Thyroid gland (tissue), 4 donors: ENCODE results near the gene MANF. TPM values are rescaled to one million over a fixed set of nuclear protein-coding genes. Genes with fewer than 3 reads are reported as not detected.

ENCODE experiments used
- DNase-seq, 2 donors: peaks; one replicate each; pipeline ENCODE4 v3.0.0-alpha.2; 2019
- H3K27ac ChIP-seq, 3 donors: fragments of 200-600 bp; sonication (generic); 1 replicate in 2 of 3; 2 replicates in 1 of 3; pipeline ENCODE4 v1.5.1; 2016 to 2019; ENCODE audit warnings: mild to moderate bottlenecking in 1 of 3, moderate library complexity in 1 of 3
- H3K27me3 ChIP-seq: fragments of 200-600 bp; sonication (generic); one replicate; pipeline ENCODE4 v1.5.1; 2019
- H3K36me3 ChIP-seq, 2 donors: fragments of 200-600 bp; sonication (generic); one replicate each; pipeline ENCODE4 v1.5.1; 2016 to 2019
- H3K4me1 ChIP-seq, 2 donors: fragments of 200-600 bp; sonication (generic); one replicate each; pipeline ENCODE4 v1.5.1; 2017 to 2019
- H3K4me3 ChIP-seq, 3 donors: fragments of 200-600 bp; sonication (generic); replicated peaks in 1 of 3; 1 replicate in 2 of 3; 2 replicates in 1 of 3; pipeline ENCODE4 v1.5.1; 2016; ENCODE audit warnings: mild to moderate bottlenecking in 1 of 3
- H3K9me3 ChIP-seq: fragments of 200-600 bp; sonication (generic); one replicate; pipeline ENCODE4 v1.5.1; 2017
- POLR2A ChIP-seq, 2 donors: fragments of 450-650 bp; IDR thresholded peaks; one replicate each; pipeline ENCODE4 v1.6.1; 2017; ENCODE audit warnings: antibody characterized with exemption in 2 of 2, mild to moderate bottlenecking in 2 of 2, moderate library complexity in 1 of 2
- WGBS, 2 donors: methylation state at CpG; one replicate each; pipeline ENCODE4 v1.1.5; 2017; 5-methylcytosine and 5-hydroxymethylcytosine counted together
- intact Hi-C: fragments of 100-400 bp; cut with DNase I; formaldehyde crosslinking; loops from one replicate; pipeline ENCODE4 v1.15.1; 2023
- total RNA-seq, 4 donors: library from RNA; depleted of rRNA; stranded (reverse); fragments of >200 nt; gene quantifications; one replicate each; pipeline ENCODE4 v1.2.3, GENCODE V29; 2016
- TF ChIP-seq, protein P1 (sequence below), 6 experiments: fragments of 200-600 bp in 3 of 6; fragments of 450-650 bp in 3 of 6; sonication (generic) in 3 of 6; IDR thresholded peaks; one replicate each; pipeline ENCODE4 v1.5.1; 2016 to 2019; ENCODE audit warnings: antibody characterized with exemption in 6 of 6, mild to moderate bottlenecking in 2 of 6, inconsistent platforms in 1 of 6, moderate library complexity in 1 of 6

The MANF gene
- total RNA-seq, 4 donors from 2014 or later, result 79.7 to 312 (median 189) TPM

DNA sequence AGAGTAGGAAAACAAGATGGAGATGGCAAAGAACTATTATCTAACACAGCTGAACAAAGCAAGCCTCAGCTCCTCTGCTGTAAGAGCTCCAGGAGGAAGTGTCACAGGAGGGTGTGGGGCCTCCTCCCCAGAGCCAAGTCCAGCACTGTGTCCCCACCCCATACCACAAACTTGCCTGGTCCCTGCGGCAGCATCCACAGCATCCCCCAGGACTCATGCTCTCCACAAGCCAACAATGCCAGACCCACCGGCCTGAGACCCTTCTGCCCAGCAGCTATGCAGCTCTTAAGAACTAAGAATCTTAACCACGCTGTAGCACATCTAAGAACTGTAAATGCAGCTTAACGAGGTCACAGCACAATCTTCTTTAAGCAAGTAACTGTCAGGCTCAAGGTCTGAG lies 15.1 kb downstream of the MANF start:
- Histone ChIP-seq H3K4me1 (peaks cover 0 to 12% of the 10 kb centered on the region in 2 donors), H3K27ac (no peak overlapping the region), H3K9me3 (no peaks in the 10 kb centered on the region), H3K4me3 (no peak overlapping the region), H3K27me3 (no peaks in the 10 kb centered on the region), H3K36me3 (peaks cover 21 to 24% of the 10 kb centered on the region in 2 donors)
- 76 to 88% methylated on average over 4 of the region's 4 CpGs for WGBS, 2 donors
- intact Hi-C loops, result no loop called here
- TF ChIP-seq, protein P1, sequence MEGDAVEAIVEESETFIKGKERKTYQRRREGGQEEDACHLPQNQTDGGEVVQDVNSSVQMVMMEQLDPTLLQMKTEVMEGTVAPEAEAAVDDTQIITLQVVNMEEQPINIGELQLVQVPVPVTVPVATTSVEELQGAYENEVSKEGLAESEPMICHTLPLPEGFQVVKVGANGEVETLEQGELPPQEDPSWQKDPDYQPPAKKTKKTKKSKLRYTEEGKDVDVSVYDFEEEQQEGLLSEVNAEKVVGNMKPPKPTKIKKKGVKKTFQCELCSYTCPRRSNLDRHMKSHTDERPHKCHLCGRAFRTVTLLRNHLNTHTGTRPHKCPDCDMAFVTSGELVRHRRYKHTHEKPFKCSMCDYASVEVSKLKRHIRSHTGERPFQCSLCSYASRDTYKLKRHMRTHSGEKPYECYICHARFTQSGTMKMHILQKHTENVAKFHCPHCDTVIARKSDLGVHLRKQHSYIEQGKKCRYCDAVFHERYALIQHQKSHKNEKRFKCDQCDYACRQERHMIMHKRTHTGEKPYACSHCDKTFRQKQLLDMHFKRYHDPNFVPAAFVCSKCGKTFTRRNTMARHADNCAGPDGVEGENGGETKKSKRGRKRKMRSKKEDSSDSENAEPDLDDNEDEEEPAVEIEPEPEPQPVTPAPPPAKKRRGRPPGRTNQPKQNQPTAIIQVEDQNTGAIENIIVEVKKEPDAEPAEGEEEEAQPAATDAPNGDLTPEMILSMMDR (IDR thresholded peaks at IDR 0.05), result no peak
- TF ChIP-seq POLR2A (IDR thresholded peaks at IDR 0.05), result no peak
- no peak for DNase-seq

DNA sequence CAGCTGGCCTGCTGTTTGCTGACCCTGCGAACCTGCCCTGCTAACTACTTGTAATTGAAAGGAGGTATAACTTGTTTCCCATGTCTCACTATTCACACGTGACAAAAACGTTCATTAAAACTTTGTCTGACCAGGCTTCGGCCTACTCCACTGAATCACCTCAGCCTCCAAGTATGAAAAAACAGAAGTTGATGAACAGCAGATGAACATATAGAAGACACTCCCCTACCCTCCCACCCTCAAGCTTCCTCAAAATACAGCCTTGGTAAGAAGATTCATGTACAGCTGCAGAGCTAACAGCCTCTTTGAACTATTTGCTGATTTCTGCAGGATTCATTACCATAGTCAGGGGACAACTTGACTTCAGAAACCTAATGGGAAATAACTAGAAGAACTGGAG lies 16.6 kb downstream of the MANF start:
- intact Hi-C loops, result no loop called here
- DNase-seq, result no peak
- WGBS, 2 donors, result 85 to 95% methylated on average over 4 of the region's 4 CpGs
- Histone ChIP-seq H3K4me1 (peaks cover 0 to 6% of the 10 kb centered on the region in 2 donors), H3K4me3 (no peak overlapping the region), H3K27ac (no peak overlapping the region), H3K27me3 (no peaks in the 10 kb centered on the region), H3K9me3 (no peaks in the 10 kb centered on the region), H3K36me3 (peaks cover 13 to 21% of the 10 kb centered on the region in 2 donors)
- no peak for TF ChIP-seq POLR2A (IDR thresholded peaks at IDR 0.05)
- TF ChIP-seq, protein P1 (IDR thresholded peaks at IDR 0.05), result no peak

DNA sequence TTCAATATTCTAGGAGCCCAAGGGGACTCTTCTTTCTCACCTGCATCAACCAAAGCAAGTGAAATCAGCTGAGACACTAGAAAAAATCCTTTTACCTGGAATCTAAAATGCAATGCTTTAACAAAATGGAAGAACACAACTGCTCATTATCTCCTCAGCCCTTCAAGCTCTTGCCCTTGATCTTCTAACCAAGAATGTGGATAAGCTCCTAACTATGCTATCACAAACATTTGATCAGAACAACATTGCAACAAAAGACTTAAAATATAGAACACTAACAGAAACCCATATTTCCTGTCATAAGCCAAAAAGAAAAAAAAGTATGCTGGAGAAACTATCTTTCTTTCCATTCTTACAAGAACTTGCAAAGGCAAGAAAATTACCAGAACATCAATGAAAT lies 18.6 kb downstream of the MANF start:
- no peak for DNase-seq
- no peak overlapping the region for H3K4me3 ChIP-seq
- H3K9me3 ChIP-seq, result no peaks in the 10 kb centered on the region
- H3K4me1 ChIP-seq, result no peaks in the 10 kb centered on the region
- H3K36me3 ChIP-seq, result peaks cover 9 to 10% of the 10 kb centered on the region in 2 donors
- TF ChIP-seq POLR2A (IDR thresholded peaks at IDR 0.05), result no peak
- TF ChIP-seq, protein P1 (IDR thresholded peaks at IDR 0.05), result no peak
- H3K27me3 ChIP-seq, result no peaks in the 10 kb centered on the region
- intact Hi-C loops, result no loop called here
- H3K27ac ChIP-seq, result no peak overlapping the region

DNA sequence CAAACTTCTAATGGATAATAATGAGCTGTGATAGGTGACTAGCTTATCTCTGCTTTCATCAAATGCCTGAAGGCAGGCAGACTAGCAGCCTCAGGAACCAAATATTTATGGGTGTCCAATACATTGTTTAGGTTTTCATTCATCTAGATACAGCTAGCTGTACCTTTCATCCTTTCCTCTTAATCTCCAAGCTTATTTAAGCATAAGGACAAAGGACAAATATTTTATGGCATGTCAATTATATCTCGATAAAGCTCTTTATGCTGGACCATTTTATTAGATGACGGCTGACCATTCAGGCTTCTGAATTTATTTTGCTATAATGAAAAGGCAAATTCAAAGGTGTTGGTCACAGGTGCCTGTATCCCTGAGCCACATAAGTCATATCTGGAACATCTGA lies 22.9 kb downstream of the MANF start:
- peaks cover 9 to 18% of the 10 kb centered on the region in 2 donors for H3K36me3 ChIP-seq
- no peaks in the 10 kb centered on the region for H3K4me1 ChIP-seq
- intact Hi-C loops, result no loop called here
- H3K27ac ChIP-seq, result no peak overlapping the region
- 95 to 99% methylated on average over 2 of the region's 2 CpGs for WGBS, 2 donors
- no peak for DNase-seq
- no peak for TF ChIP-seq POLR2A (IDR thresholded peaks at IDR 0.05)
- TF ChIP-seq, protein P1 (IDR thresholded peaks at IDR 0.05), result no peak
- H3K9me3 ChIP-seq, result no peaks in the 10 kb centered on the region
- H3K4me3 ChIP-seq, result no peak overlapping the region
- H3K27me3 ChIP-seq, result no peaks in the 10 kb centered on the region

DNA sequence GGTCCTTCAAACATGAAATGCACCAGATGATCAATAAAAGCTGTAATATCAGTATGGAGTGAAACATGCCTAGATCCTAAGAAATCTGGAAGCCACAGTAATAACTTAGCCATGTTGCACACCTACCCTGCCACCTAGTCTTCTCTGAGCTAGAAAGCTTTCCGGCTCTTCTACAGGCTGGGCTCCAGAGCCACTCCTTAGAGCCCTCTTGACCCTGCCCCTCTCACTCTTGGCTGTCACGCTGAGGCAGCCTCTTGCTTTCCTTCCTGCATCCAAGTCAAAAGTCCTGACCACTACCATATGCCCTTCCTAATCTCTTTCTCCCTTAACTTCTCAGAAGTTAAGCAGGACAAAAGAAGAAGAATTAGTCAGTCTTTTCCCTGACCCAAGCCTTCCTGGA lies 23.7 kb downstream of the MANF start:
- TF ChIP-seq, protein P1 (IDR thresholded peaks at IDR 0.05), result no peak
- no peak for TF ChIP-seq POLR2A (IDR thresholded peaks at IDR 0.05)
- intact Hi-C loops, result no loop called here
- peak; percentile 58 to 62 for DNase-seq

More for the DNA sequence above, 23.7 kb downstream of the MANF start:
- no peak overlapping the region for H3K4me3 ChIP-seq
- H3K4me1 ChIP-seq, result no peaks in the 10 kb centered on the region
- H3K9me3 ChIP-seq, result no peaks in the 10 kb centered on the region
- H3K36me3 ChIP-seq, result peaks cover 15 to 20% of the 10 kb centered on the region in 2 donors
- WGBS, 2 donors, result 27 to 55% methylated on average over 2 of the region's 2 CpGs
- H3K27ac ChIP-seq, result no peak overlapping the region
- H3K27me3 ChIP-seq, result no peaks in the 10 kb centered on the region
